ENCODE data around the gene CT55.
"Not testable (repeated sequence)": the region's sequence is repeated elsewhere in the genome, so short reads cannot be mapped to it uniquely, and the experiment has no call there.

The CT55 gene

GRCh38 chrX:135170877-135171519, at the start of gene CT55:
Gene CT55 (minus strand): TSS chrX:135171398. CDS start chrX:135171171, 227 bp downstream.
- DNase-seq = no peak

GRCh38 chrX:135213200-135213844, 42.1 kb upstream of the CT55 start:
- no peak for DNase-seq

- DNase-seq = peak in 1 of 2 experiments; percentile 0
These were observed 35.2 kb upstream of the CT55 start for GRCh38 chrX:135206427-135206826.

GRCh38 chrX:135200297-135200696, 29.1 kb upstream of the CT55 start:
- no peak for DNase-seq

- peak in 1 of 2 experiments; percentile 13 for DNase-seq
These were observed 23.5 kb upstream of the CT55 start for GRCh38 chrX:135194684-135195083.

GRCh38 chrX:135193740-135194139, 22.5 kb upstream of the CT55 start:
- no peak for DNase-seq

- no peak for DNase-seq
These were observed 20.6 kb upstream of the CT55 start for GRCh38 chrX:135191838-135192237.

- DNase-seq = peak; percentile 33 to 46
These were observed 14.7 kb upstream of the CT55 start for GRCh38 chrX:135185795-135186443.

- DNase-seq = no peak
These were observed 7.4 kb upstream of the CT55 start for GRCh38 chrX:135178636-135179035.

GRCh38 chrX:135170468-135170867, 730 bp downstream of the CT55 start:
- DNase-seq = no peak

GRCh38 chrX:135169534-135169933, 1.7 kb downstream of the CT55 start:
- not testable (repeated sequence) for DNase-seq

GRCh38 chrX:135168486-135168885, 2.7 kb downstream of the CT55 start:
- no peak for DNase-seq

GRCh38 chrX:135154688-135155087, 16.5 kb downstream of the CT55 start:
- DNase-seq = not testable (repeated sequence)

GRCh38 chrX:135126145-135126544, 45.1 kb downstream of the CT55 start:
- not testable (repeated sequence) for DNase-seq

- not testable (repeated sequence) for DNase-seq
These were observed 51.1 kb downstream of the CT55 start, which contains the start of gene ETDB for GRCh38 chrX:135120056-135120576. Gene ETDB (minus strand): TSS chrX:135120526. CDS start chrX:135119261, 1,265 bp downstream.

- DNase-seq = not testable (repeated sequence)
These were observed 55.1 kb downstream of the CT55 start for GRCh38 chrX:135116064-135116463.

- DNase-seq = no peak
These were observed 56.8 kb downstream of the CT55 start for GRCh38 chrX:135114392-135114791.

- DNase-seq = no peak
These were observed 58.5 kb downstream of the CT55 start for GRCh38 chrX:135112743-135113142.

GRCh38 chrX:135112096-135112729, 59.0 kb downstream of the CT55 start:
- peak in 1 of 2 experiments; percentile 0 for DNase-seq

GRCh38 chrX:135109554-135109953, 61.6 kb downstream of the CT55 start:
- no peak for DNase-seq

All from SHP77 (cell line).